C4-2B (cell line): ENCODE data around the gene DCPS.

ENCODE experiments used
- CTCF ChIP-seq: fragments of 450-650 bp; conservative IDR thresholded peaks from 2 replicates; pipeline ENCODE4 v1.5.1; 2017; ENCODE audit warnings: mild to moderate bottlenecking
- ZFX ChIP-seq: fragments of 450-650 bp; IDR thresholded peaks from 2 replicates; pipeline ENCODE4 v1.6.1; 2017

GRCh38 chr11:126282361-126282735, 21.5 kb upstream of the DCPS start:
- TF ChIP-seq CTCF = no peak
- no peak for TF ChIP-seq ZFX
